Esophagus (tissue), 2 donors: ENCODE results near the gene SNAPIN. TPM values are rescaled to one million over a fixed set of nuclear protein-coding genes. Genes with fewer than 3 reads are reported as not detected.

ENCODE experiments used
- H3K27ac ChIP-seq, 2 donors: one replicate each; pipeline ENCODE4 v1.5.1; 2013; ENCODE audit warnings: low read depth in 2 of 2, mild to moderate bottlenecking in 2 of 2, inconsistent platforms in 1 of 2, low read length in 1 of 2, moderate library complexity in 1 of 2
- H3K27me3 ChIP-seq, 2 donors: one replicate each; pipeline ENCODE4 v1.6.1; 2013; ENCODE audit warnings: low read length in 2 of 2, control low read depth in 1 of 2, mild to moderate bottlenecking in 1 of 2; ENCODE audit not compliant: insufficient read depth in 2 of 2, control insufficient read depth in 1 of 2
- H3K36me3 ChIP-seq, 2 donors: one replicate each; pipeline ENCODE4 v1.6.1; 2013; ENCODE audit warnings: low read length in 1 of 2; ENCODE audit not compliant: control insufficient read depth in 2 of 2, insufficient read depth in 2 of 2
- H3K4me1 ChIP-seq, 2 donors: one replicate each; pipeline ENCODE4 v1.6.1; 2013; ENCODE audit warnings: low read length in 1 of 2; ENCODE audit not compliant: control insufficient read depth in 2 of 2, insufficient read depth in 2 of 2
- H3K4me3 ChIP-seq, 2 donors: one replicate each; pipeline ENCODE4 v1.5.1; 2013; ENCODE audit warnings: low read length in 2 of 2, mild to moderate bottlenecking in 2 of 2, low read depth in 1 of 2, moderate library complexity in 1 of 2
- H3K9me3 ChIP-seq, 2 donors: one replicate each; pipeline ENCODE4 v1.6.1; 2013; ENCODE audit warnings: mild to moderate bottlenecking in 2 of 2, low read depth in 1 of 2, low read length in 1 of 2, moderate library complexity in 1 of 2; ENCODE audit not compliant: control insufficient read depth in 2 of 2, insufficient read depth in 1 of 2
- WGBS, 2 donors: extraction: QIAGEN DNeasy Blood & Tissue Kit; methylation state at CpG; one replicate each; pipeline ENCODE4 v1.1.7; 2013; 5-methylcytosine and 5-hydroxymethylcytosine counted together
- polyA plus RNA-seq, 2 donors: library from polyadenylated mRNA; stranded (reverse); fragments of 200-250 nt; gene quantifications; one replicate each; pipeline ENCODE4 v1.2.3, GENCODE V29; 2013
- donor health status: healthy with polysubstance abuse.
- donor health status: Bipolar disorder and iron deficiency.

The SNAPIN gene
- polyA plus RNA-seq, 2 donors, result 20.0 to 35.3 TPM

- H3K4me3 ChIP-seq, result no peak overlapping the region
- peaks cover 0 to under 1% of the 10 kb centered on the region in 2 donors for H3K4me1 ChIP-seq
- H3K27ac ChIP-seq, result no peak overlapping the region
- H3K27me3 ChIP-seq, result no peaks in the 10 kb centered on the region
- WGBS, 2 donors, result 83% methylated on average over 11 of the region's 11 CpGs
- peaks cover 26 to 34% of the 10 kb centered on the region in 2 donors for H3K36me3 ChIP-seq
- H3K9me3 ChIP-seq, result no peaks in the 10 kb centered on the region
Observed at GRCh38 chr1:153642161-153642560, 16.3 kb upstream of the SNAPIN start.

- H3K27ac ChIP-seq, result no peak overlapping the region
- H3K4me1 ChIP-seq, result peaks cover 2 to 6% of the 10 kb centered on the region in 2 donors
- no peaks in the 10 kb centered on the region for H3K9me3 ChIP-seq
- 90% methylated on average over 11 of the region's 11 CpGs for WGBS, 2 donors
- no peak overlapping the region for H3K4me3 ChIP-seq
- H3K36me3 ChIP-seq, result peaks cover 22 to 34% of the 10 kb centered on the region in 2 donors
- H3K27me3 ChIP-seq, result no peaks in the 10 kb centered on the region
Observed at GRCh38 chr1:153643100-153643499, 15.4 kb upstream of the SNAPIN start.

GRCh38 chr1:153643816-153644215, 14.7 kb upstream of the SNAPIN start:
- H3K9me3 ChIP-seq, result no peaks in the 10 kb centered on the region
- H3K4me3 ChIP-seq, result no peak overlapping the region
- H3K27me3 ChIP-seq, result no peaks in the 10 kb centered on the region
- no peak overlapping the region for H3K27ac ChIP-seq
- H3K4me1 ChIP-seq, result peaks cover 2 to 6% of the 10 kb centered on the region in 2 donors
- peaks cover 22 to 31% of the 10 kb centered on the region in 2 donors for H3K36me3 ChIP-seq

GRCh38 chr1:153646672-153647345, 11.7 kb upstream of the SNAPIN start:
- peaks cover 6% of the 10 kb centered on the region in 2 donors for H3K4me1 ChIP-seq
- no peaks in the 10 kb centered on the region for H3K27me3 ChIP-seq
- peak overlapping the region in 1 of 2 donors; percentile 20 for H3K27ac ChIP-seq
- H3K9me3 ChIP-seq, result no peaks in the 10 kb centered on the region
- WGBS, 2 donors, result 83 to 87% methylated on average over 5 of the region's 5 CpGs
- peaks cover 14% of the 10 kb centered on the region in 2 donors for H3K36me3 ChIP-seq
- H3K4me3 ChIP-seq, result no peak overlapping the region

- peaks cover 6% of the 10 kb centered on the region in 2 donors for H3K4me1 ChIP-seq
- peaks cover 9% of the 10 kb centered on the region in 2 donors for H3K36me3 ChIP-seq
- peak overlapping the region in 1 of 2 donors; percentile 20 for H3K27ac ChIP-seq
Observed at GRCh38 chr1:153647346-153647714, 11.2 kb upstream of the SNAPIN start.

GRCh38 chr1:153648000-153648643, 10.4 kb upstream of the SNAPIN start:
- WGBS, 2 donors, result 81 to 82% methylated on average over 10 of the region's 10 CpGs
- H3K36me3 ChIP-seq, result peaks cover 5 to 7% of the 10 kb centered on the region in 2 donors
- no peak overlapping the region for H3K27ac ChIP-seq
- no peak overlapping the region for H3K4me3 ChIP-seq
- no peaks in the 10 kb centered on the region for H3K27me3 ChIP-seq
- H3K9me3 ChIP-seq, result no peaks in the 10 kb centered on the region
- H3K4me1 ChIP-seq, result peaks cover 6% of the 10 kb centered on the region in 2 donors

More at GRCh38 chr1:153647346-153647714, 11.2 kb upstream of the SNAPIN start:
- H3K4me3 ChIP-seq, result no peak overlapping the region
- whole genome bisulfite sequencing, 2 donors, result 55 to 56% methylated on average over 2 of the region's 2 CpGs
- H3K9me3 ChIP-seq, result no peaks in the 10 kb centered on the region
- no peaks in the 10 kb centered on the region for H3K27me3 ChIP-seq

GRCh38 chr1:153649137-153649862, 9.2 kb upstream of the SNAPIN start:
- H3K27me3 ChIP-seq, result no peaks in the 10 kb centered on the region
- no peaks in the 10 kb centered on the region for H3K9me3 ChIP-seq
- H3K27ac ChIP-seq, result peak overlapping the region in 1 of 2 donors; percentile 26
- peaks cover 6% of the 10 kb centered on the region in 2 donors for H3K4me1 ChIP-seq
- 39 to 55% methylated on average over 3 of the region's 3 CpGs for WGBS, 2 donors
- peaks cover 5% of the 10 kb centered on the region in 2 donors for H3K36me3 ChIP-seq
- H3K4me3 ChIP-seq, result no peak overlapping the region

GRCh38 chr1:153649863-153650235, 8.7 kb upstream of the SNAPIN start:
- Histone ChIP-seq H3K4me3 (no peak overlapping the region), H3K27me3 (no peaks in the 10 kb centered on the region), H3K36me3 (peaks cover 4 to 5% of the 10 kb centered on the region in 2 donors), H3K27ac (no peak overlapping the region), H3K9me3 (no peaks in the 10 kb centered on the region), H3K4me1 (peaks cover 6% of the 10 kb centered on the region in 2 donors)
- 73 to 76% methylated on average over 2 of the region's 2 CpGs for WGBS, 2 donors

GRCh38 chr1:153651771-153652170, 6.7 kb upstream of the SNAPIN start:
- H3K27ac ChIP-seq, result no peak overlapping the region
- no peaks in the 10 kb centered on the region for H3K9me3 ChIP-seq
- no peaks in the 10 kb centered on the region for H3K36me3 ChIP-seq
- H3K4me3 ChIP-seq, result no peak overlapping the region
- 67 to 71% methylated on average over 1 of the region's 1 CpG for WGBS, 2 donors
- no peaks in the 10 kb centered on the region for H3K27me3 ChIP-seq
- peaks cover 6% of the 10 kb centered on the region in 2 donors for H3K4me1 ChIP-seq
